CD14-positive monocyte (primary cell): ENCODE results near the gene MIOX. TPM values are rescaled to one million over a fixed set of nuclear protein-coding genes. Genes with fewer than 3 reads are reported as not detected.

ENCODE experiments used
- DNase-seq, 3 donors: peaks; one replicate each; pipeline ENCODE4 v3.0.0-alpha.2; 2011 to 2022
- H2AFZ ChIP-seq: 2 replicates; pipeline ENCODE4 v1.6.0; 2012; ENCODE audit warnings: mild to moderate bottlenecking, low read depth, low read length, inconsistent platforms; ENCODE audit not compliant: insufficient read depth, poor library complexity, severe bottlenecking
- H3K27ac ChIP-seq, 2 donors: 1 replicate in 1 of 2; 2 replicates in 1 of 2; pipeline ENCODE4 v1.5.1; 2012 to 2013; ENCODE audit warnings: low read length in 2 of 2, control low read depth in 1 of 2, inconsistent platforms in 1 of 2, low read depth in 1 of 2, mild to moderate bottlenecking in 1 of 2
- H3K27me3 ChIP-seq, 2 donors: one replicate each; pipeline versions ENCODE4 v1.6.0 to v1.6.1; 2011 to 2013; ENCODE audit warnings: low read length in 2 of 2; ENCODE audit not compliant: control insufficient read depth in 2 of 2, insufficient read depth in 2 of 2
- H3K36me3 ChIP-seq, 2 donors: replicated peaks in 1 of 2; 1 replicate in 1 of 2; 2 replicates in 1 of 2; pipeline versions ENCODE4 v1.5.1 to v1.6.1; 2012 to 2013; ENCODE audit warnings: low read length in 2 of 2, control low read depth in 1 of 2, inconsistent platforms in 1 of 2, mild to moderate bottlenecking in 1 of 2; ENCODE audit not compliant: insufficient read depth in 2 of 2, control insufficient read depth in 1 of 2
- H3K4me1 ChIP-seq, 2 donors: 1 replicate in 1 of 2; 2 replicates in 1 of 2; pipeline versions ENCODE4 v1.5.1 to v1.6.1; 2012 to 2013; ENCODE audit warnings: low read length in 2 of 2, control low read depth in 1 of 2, inconsistent platforms in 1 of 2, mild to moderate bottlenecking in 1 of 2, moderate library complexity in 1 of 2; ENCODE audit not compliant: insufficient read depth in 2 of 2, control insufficient read depth in 1 of 2
- H3K4me2 ChIP-seq: replicated peaks from 2 replicates; pipeline ENCODE3; 2012; ENCODE audit warnings: low read length, moderate library complexity, mild to moderate bottlenecking; ENCODE audit not compliant: poor library complexity, severe bottlenecking; ENCODE audit errors: extremely low read depth
- H3K4me3 ChIP-seq, 3 experiments: fragments of 200-600 bp in 1 of 3; sonication (generic) in 1 of 3; replicated peaks in 1 of 3; 1 replicate in 2 of 3; 2 replicates in 1 of 3; pipeline ENCODE4 v1.5.1; 2011 to 2013; ENCODE audit warnings: low read length in 3 of 3, mild to moderate bottlenecking in 3 of 3, control low read depth in 2 of 3, low read depth in 2 of 3, inconsistent platforms in 1 of 3, moderate library complexity in 1 of 3
- H3K79me2 ChIP-seq: 2 replicates; pipeline ENCODE4 v1.6.0; 2012; ENCODE audit warnings: mild to moderate bottlenecking, control low read depth, inconsistent platforms, low read length, moderate library complexity; ENCODE audit not compliant: insufficient read depth
- H3K9ac ChIP-seq: 2 replicates; pipeline ENCODE4 v1.6.0; 2017; ENCODE audit warnings: low read length, mild to moderate bottlenecking; ENCODE audit not compliant: insufficient read depth, poor library complexity, severe bottlenecking
- H3K9me3 ChIP-seq, 2 donors: replicated peaks in 1 of 2; 1 replicate in 1 of 2; 2 replicates in 1 of 2; pipeline versions ENCODE4 v1.5.1 to v1.6.1; 2012 to 2013; ENCODE audit warnings: low read length in 2 of 2, control low read depth in 1 of 2; ENCODE audit not compliant: control insufficient read depth in 1 of 2, insufficient read depth in 1 of 2
- H4K20me1 ChIP-seq: 2 replicates; pipeline ENCODE4 v1.6.0; 2012; ENCODE audit warnings: mild to moderate bottlenecking, low read length, control low read depth, moderate library complexity; ENCODE audit not compliant: insufficient read depth
- H3K27ac Mint-ChIP-seq, 7 donors: one replicate each; pipeline ENCODE4 v1.8.0; 2020; ENCODE audit warnings: mild to moderate bottlenecking in 7 of 7, mixed read lengths in 7 of 7, moderate library complexity in 6 of 7, inconsistent platforms in 2 of 7
- H3K27me3 Mint-ChIP-seq, 3 donors: one replicate each; pipeline ENCODE4 v1.8.0; 2021 to 2022; ENCODE audit warnings: low read depth in 3 of 3, mild to moderate bottlenecking in 3 of 3, mixed read lengths in 3 of 3, moderate library complexity in 3 of 3, inconsistent platforms in 1 of 3
- H3K36me3 Mint-ChIP-seq, 2 donors: one replicate each; pipeline ENCODE4 v1.8.0; 2020; ENCODE audit warnings: mixed read lengths in 2 of 2, inconsistent platforms in 1 of 2, mild to moderate bottlenecking in 1 of 2
- H3K4me1 Mint-ChIP-seq: one replicate; pipeline ENCODE4 v1.8.0; 2020; ENCODE audit warnings: mild to moderate bottlenecking, mixed read lengths
- H3K4me3 Mint-ChIP-seq, 2 donors: one replicate each; pipeline ENCODE4 v1.8.0; 2020; ENCODE audit warnings: mild to moderate bottlenecking in 2 of 2, mixed read lengths in 2 of 2, moderate library complexity in 1 of 2
- H3K9me3 Mint-ChIP-seq, 7 donors: one replicate each; pipeline ENCODE4 v1.8.0; 2020 to 2022; ENCODE audit warnings: mixed read lengths in 7 of 7, mild to moderate bottlenecking in 6 of 7, moderate library complexity in 6 of 7, inconsistent platforms in 2 of 7
- WGBS: methylation state at CpG from one replicate; pipeline ENCODE4 v1.1.5; 2013; ENCODE audit warnings: missing lambda C conversion rate; ENCODE audit not compliant: insufficient coverage; 5-methylcytosine and 5-hydroxymethylcytosine counted together
- intact Hi-C, 2 donors: fragments of 100-400 bp; cut with micrococcal nuclease; formaldehyde crosslinking; loops; one replicate each; pipeline versions ENCODE4 v1.15.0 to v1.15.1; 2023
- polyA plus RNA-seq, 3 donors: library from polyadenylated mRNA; depleted of rRNA in 1 of 3; unstranded in 2 of 3; stranded (reverse) in 1 of 3; fragments of 300-500 nt in 2 of 3; fragments of >200 nt in 1 of 3; fragmentation: Illumina TruSeq in 2 of 3; gene quantifications; 1 replicate in 2 of 3; 2 replicates in 1 of 3; pipeline ENCODE4 v1.2.3, GENCODE V29; 2012 to 2021
- TF ChIP-seq, protein P1 (sequence below): fragments of 200-600 bp; IDR thresholded peaks from one replicate; pipeline ENCODE4 v1.8.0; 2022; ENCODE audit warnings: antibody characterized with exemption, mild to moderate bottlenecking

Gene MIOX
- polyA plus RNA-seq, 3 donors = not detected

DNA sequence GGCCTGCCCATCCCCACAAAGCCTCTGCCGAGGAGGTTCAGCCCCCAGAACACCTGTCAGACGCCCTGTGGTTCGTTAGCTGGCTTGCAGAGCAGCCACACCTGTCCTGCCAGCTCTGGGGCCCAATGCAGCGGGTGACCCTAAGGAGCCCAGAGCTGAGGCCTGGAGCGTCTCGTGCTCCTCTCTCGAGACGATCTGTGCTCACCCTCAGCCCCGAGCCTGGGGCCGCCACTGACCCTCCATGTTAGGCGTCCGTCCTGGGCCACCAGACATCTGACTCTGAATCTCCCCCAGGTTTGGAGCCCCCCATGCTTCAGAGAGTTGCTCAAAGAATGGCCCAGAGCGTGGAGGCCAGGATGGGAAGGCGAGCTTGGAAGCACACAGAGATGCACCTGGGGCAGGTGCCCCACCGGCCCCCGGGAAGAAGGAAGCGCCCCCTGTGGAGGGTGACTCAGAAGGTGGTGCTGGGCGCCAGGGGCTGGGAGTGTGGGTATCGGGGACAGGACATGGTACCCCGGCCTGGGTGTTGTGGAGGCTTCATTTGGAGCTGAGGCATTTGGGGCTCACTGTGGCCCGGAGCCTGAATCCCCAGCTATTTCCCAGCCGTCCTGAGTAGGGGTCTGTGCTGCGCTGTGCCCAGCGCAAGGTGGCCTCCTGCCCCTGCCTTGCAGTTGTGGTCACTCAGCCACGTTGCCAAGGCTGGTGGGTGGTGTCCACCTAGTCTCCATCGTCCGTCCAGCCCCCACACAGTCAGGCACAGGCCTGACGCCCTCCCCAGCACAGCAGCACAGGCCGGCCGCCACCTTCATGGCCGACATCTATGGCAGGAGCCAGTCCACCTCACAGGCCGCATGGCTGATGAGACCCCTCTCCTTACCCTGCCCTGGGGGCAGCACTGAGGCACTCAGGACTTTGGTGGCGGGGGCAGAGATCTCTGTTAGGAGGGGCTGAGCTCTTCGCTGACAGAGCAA lies 48.1 kb upstream of the MIOX start:
- Histone ChIP-seq H3K9ac (no peak overlapping the region), H2AFZ (no peak overlapping the region), H3K36me3 (peaks cover 64 to 83% of the 10 kb centered on the region in 2 donors), H3K79me2 (no peaks in the 10 kb centered on the region), H3K27me3 (no peaks in the 10 kb centered on the region), H3K4me1 (no peaks in the 10 kb centered on the region), H3K4me3 (no peak overlapping the region), H3K27ac (no peak overlapping the region), H3K4me2 (no peak overlapping the region), H4K20me1 (peaks cover 25% of the 10 kb centered on the region), H3K9me3 (no peaks in the 10 kb centered on the region)
- DNase-seq = no peak
- H3K27ac Mint-ChIP-seq = peak overlapping the region in 1 of 7 donors; percentile 32
- intact Hi-C loops = no loop called here
- no peaks in the 10 kb centered on the region for H3K27me3 Mint-ChIP-seq
- peaks cover 47 to 79% of the 10 kb centered on the region in 2 donors for H3K36me3 Mint-ChIP-seq
- 89% methylated on average over 30 of the region's 34 CpGs for WGBS
- no peaks in the 10 kb centered on the region for H3K9me3 Mint-ChIP-seq
- no peak overlapping the region for H3K4me3 Mint-ChIP-seq
- H3K4me1 Mint-ChIP-seq = no peaks in the 10 kb centered on the region
- TF ChIP-seq, protein P1, sequence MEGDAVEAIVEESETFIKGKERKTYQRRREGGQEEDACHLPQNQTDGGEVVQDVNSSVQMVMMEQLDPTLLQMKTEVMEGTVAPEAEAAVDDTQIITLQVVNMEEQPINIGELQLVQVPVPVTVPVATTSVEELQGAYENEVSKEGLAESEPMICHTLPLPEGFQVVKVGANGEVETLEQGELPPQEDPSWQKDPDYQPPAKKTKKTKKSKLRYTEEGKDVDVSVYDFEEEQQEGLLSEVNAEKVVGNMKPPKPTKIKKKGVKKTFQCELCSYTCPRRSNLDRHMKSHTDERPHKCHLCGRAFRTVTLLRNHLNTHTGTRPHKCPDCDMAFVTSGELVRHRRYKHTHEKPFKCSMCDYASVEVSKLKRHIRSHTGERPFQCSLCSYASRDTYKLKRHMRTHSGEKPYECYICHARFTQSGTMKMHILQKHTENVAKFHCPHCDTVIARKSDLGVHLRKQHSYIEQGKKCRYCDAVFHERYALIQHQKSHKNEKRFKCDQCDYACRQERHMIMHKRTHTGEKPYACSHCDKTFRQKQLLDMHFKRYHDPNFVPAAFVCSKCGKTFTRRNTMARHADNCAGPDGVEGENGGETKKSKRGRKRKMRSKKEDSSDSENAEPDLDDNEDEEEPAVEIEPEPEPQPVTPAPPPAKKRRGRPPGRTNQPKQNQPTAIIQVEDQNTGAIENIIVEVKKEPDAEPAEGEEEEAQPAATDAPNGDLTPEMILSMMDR = no peak

DNA sequence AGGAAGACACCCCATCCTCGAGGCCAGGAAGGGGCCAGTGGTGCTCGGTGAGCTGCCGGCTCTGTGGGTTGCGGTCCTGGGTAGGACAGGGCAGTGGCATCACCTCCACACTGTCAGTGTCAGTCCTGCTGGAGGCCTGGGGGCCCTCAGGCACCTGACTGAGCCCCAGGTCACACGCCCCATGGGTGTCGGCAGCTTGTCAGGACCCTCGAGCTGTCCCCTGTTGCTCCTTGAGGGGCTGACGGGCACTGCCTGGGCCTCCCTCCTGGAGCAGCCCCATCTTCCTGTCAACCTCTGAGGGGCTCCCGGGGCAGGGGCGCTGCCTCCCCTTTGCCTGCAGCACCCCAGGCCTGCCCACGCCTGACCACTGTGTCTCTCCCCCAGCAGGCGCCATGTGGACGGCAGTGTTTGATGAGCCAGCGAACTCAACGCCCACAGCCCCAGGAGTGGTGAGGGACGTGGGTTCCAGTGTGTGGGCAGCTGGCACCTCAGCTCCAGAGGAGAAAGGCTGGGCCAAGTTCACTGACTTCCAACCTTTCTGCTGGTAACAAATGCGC lies 47.3 kb upstream of the MIOX start:
- no peak for DNase-seq
- H3K36me3 Mint-ChIP-seq = peaks cover 47 to 83% of the 10 kb centered on the region in 2 donors
- H3K9me3 Mint-ChIP-seq = no peaks in the 10 kb centered on the region
- Histone ChIP-seq H3K27me3 (no peaks in the 10 kb centered on the region), H3K9ac (no peak overlapping the region), H3K4me1 (no peaks in the 10 kb centered on the region), H3K4me3 (no peak overlapping the region), H3K79me2 (no peaks in the 10 kb centered on the region), H3K9me3 (no peaks in the 10 kb centered on the region), H4K20me1 (peaks cover 28% of the 10 kb centered on the region), H3K36me3 (peaks cover 71 to 86% of the 10 kb centered on the region in 2 donors), H2AFZ (no peak overlapping the region), H3K4me2 (no peak overlapping the region), H3K27ac (no peak overlapping the region)
- intact Hi-C loops = no loop called here
- 91% methylated on average over 17 of the region's 17 CpGs for WGBS
- H3K4me3 Mint-ChIP-seq = no peak overlapping the region
- H3K27me3 Mint-ChIP-seq = no peaks in the 10 kb centered on the region
- no peak overlapping the region for H3K27ac Mint-ChIP-seq
- TF ChIP-seq, protein P1 = no peak
- no peaks in the 10 kb centered on the region for H3K4me1 Mint-ChIP-seq
